Mesothelial cell of epicardium (in vitro differentiated cells): Measurements from ENCODE around the gene PTPRG. TPM values are rescaled to one million over a fixed set of nuclear protein-coding genes. Genes with fewer than 3 reads are reported as not detected.

Experiments used
- DNase-seq, 2 experiments: peaks; one replicate each; pipeline ENCODE4 v3.0.0; 2021; ENCODE audit warnings: low spot score in 2 of 2; ENCODE audit not compliant: unreplicated experiment in 2 of 2
- H3K27ac Mint-ChIP-seq: 2 replicates; pipeline ENCODE4 v1.8.0; 2021; ENCODE audit warnings: mixed read lengths
- H3K27me3 Mint-ChIP-seq: 2 replicates; pipeline ENCODE4 v1.8.0; 2021; ENCODE audit warnings: low read depth, mixed read lengths
- H3K36me3 Mint-ChIP-seq: 2 replicates; pipeline ENCODE4 v1.8.0; 2021; ENCODE audit warnings: mixed read lengths
- H3K4me1 Mint-ChIP-seq: 2 replicates; pipeline ENCODE4 v1.8.0; 2021; ENCODE audit warnings: mixed read lengths
- H3K4me3 Mint-ChIP-seq: 2 replicates; pipeline ENCODE4 v1.8.0; 2021; ENCODE audit warnings: mild to moderate bottlenecking, moderate library complexity, mixed read lengths
- H3K9me3 Mint-ChIP-seq: 2 replicates; pipeline ENCODE4 v1.8.0; 2021; ENCODE audit warnings: mixed read lengths
- total RNA-seq: library from RNA; stranded (reverse); gene quantifications from 3 replicates; pipeline ENCODE4 v1.2.1, GENCODE V29; 2021
- TF ChIP-seq, protein P1 (sequence below): fragments of 200-600 bp; sonication (generic); IDR thresholded peaks from one replicate; pipeline ENCODE4 v1.5.0; 2021; ENCODE audit warnings: antibody characterized with exemption; ENCODE audit not compliant: unreplicated experiment

PTPRG gene
- total RNA-seq, 1 donor from 2014 or later: 40.4 TPM

DNA sequence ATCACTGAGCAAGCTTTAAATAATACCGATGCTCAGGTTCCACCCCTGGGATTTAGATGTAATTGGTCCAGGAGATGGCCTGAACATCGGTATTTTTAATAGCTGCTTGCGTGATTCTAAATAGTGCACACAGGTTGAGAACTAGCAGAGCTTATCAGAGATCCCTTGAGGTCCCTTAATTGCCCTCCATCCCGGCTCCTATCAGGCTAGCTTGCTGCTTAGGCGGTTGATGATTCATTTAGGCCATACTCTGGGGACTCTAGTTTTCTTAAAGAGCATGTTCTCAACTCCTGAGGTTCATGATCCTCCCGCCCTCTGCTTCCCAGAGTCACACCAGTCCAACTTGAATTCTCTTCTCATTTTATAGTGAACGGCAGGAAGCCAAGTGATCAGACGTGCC lies 531.7 kb downstream of the PTPRG start:
- TF ChIP-seq, protein P1, sequence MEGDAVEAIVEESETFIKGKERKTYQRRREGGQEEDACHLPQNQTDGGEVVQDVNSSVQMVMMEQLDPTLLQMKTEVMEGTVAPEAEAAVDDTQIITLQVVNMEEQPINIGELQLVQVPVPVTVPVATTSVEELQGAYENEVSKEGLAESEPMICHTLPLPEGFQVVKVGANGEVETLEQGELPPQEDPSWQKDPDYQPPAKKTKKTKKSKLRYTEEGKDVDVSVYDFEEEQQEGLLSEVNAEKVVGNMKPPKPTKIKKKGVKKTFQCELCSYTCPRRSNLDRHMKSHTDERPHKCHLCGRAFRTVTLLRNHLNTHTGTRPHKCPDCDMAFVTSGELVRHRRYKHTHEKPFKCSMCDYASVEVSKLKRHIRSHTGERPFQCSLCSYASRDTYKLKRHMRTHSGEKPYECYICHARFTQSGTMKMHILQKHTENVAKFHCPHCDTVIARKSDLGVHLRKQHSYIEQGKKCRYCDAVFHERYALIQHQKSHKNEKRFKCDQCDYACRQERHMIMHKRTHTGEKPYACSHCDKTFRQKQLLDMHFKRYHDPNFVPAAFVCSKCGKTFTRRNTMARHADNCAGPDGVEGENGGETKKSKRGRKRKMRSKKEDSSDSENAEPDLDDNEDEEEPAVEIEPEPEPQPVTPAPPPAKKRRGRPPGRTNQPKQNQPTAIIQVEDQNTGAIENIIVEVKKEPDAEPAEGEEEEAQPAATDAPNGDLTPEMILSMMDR: no peak
- no peak overlapping the region for H3K4me3 Mint-ChIP-seq
- no peak for DNase-seq
- H3K9me3 Mint-ChIP-seq: no peaks in the 10 kb centered on the region
- no peak overlapping the region for H3K27ac Mint-ChIP-seq
- H3K36me3 Mint-ChIP-seq: no peaks in the 10 kb centered on the region
- H3K4me1 Mint-ChIP-seq: peaks cover 16% of the 10 kb centered on the region
- no peaks in the 10 kb centered on the region for H3K27me3 Mint-ChIP-seq

- H3K27me3 Mint-ChIP-seq: no peaks in the 10 kb centered on the region
- TF ChIP-seq, protein P1: no peak
- no peaks in the 10 kb centered on the region for H3K9me3 Mint-ChIP-seq
- H3K4me1 Mint-ChIP-seq: peaks cover 5% of the 10 kb centered on the region
- DNase-seq: no peak
- no peak overlapping the region for H3K4me3 Mint-ChIP-seq
- no peak overlapping the region for H3K27ac Mint-ChIP-seq
- no peaks in the 10 kb centered on the region for H3K36me3 Mint-ChIP-seq
Measured at GRCh38 chr3:62094461-62094860, 533.1 kb downstream of the PTPRG start.

DNA sequence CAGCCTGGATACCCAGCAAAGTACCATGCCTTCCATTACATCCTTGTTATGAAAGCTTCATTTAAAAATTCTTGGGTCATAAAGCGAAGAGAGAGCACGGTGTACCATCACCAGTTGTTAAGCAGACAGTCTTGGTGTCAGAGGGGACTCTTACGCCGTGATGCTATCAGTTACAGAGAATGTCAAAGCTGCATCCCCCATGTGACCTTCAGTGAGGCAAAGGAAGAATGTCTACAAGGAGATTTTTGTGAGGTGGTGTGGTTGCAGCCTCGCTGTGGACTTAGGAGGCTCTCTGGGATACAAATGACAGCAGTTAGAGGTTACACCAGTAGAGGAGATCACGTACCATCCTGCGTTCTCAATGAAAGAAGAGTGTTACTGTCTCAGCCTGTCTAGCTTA lies 533.7 kb downstream of the PTPRG start:
- no peaks in the 10 kb centered on the region for H3K27me3 Mint-ChIP-seq
- H3K27ac Mint-ChIP-seq: no peak overlapping the region
- H3K4me1 Mint-ChIP-seq: peaks cover 3% of the 10 kb centered on the region
- H3K36me3 Mint-ChIP-seq: no peaks in the 10 kb centered on the region
- H3K4me3 Mint-ChIP-seq: no peak overlapping the region
- no peak for DNase-seq
- H3K9me3 Mint-ChIP-seq: no peaks in the 10 kb centered on the region
- TF ChIP-seq, protein P1: no peak

GRCh38 chr3:62095756-62096155 lies 534.4 kb downstream of the PTPRG start:
- Mint-ChIP-seq H3K9me3 (no peaks in the 10 kb centered on the region), H3K27ac (no peak overlapping the region), H3K4me3 (no peak overlapping the region), H3K27me3 (no peaks in the 10 kb centered on the region), H3K36me3 (no peaks in the 10 kb centered on the region), H3K4me1 (peaks cover 8% of the 10 kb centered on the region)
- TF ChIP-seq, protein P1: no peak
- no peak for DNase-seq

GRCh38 chr3:62096521-62096920 lies 535.1 kb downstream of the PTPRG start:
- DNase-seq: no peak
- H3K36me3 Mint-ChIP-seq: no peaks in the 10 kb centered on the region
- TF ChIP-seq, protein P1: no peak
- no peak overlapping the region for H3K4me3 Mint-ChIP-seq
- H3K9me3 Mint-ChIP-seq: no peaks in the 10 kb centered on the region
- H3K27me3 Mint-ChIP-seq: no peaks in the 10 kb centered on the region
- no peak overlapping the region for H3K27ac Mint-ChIP-seq
- H3K4me1 Mint-ChIP-seq: peaks cover 12% of the 10 kb centered on the region

- Mint-ChIP-seq H3K4me3 (no peak overlapping the region), H3K27me3 (no peaks in the 10 kb centered on the region), H3K27ac (no peak overlapping the region), H3K36me3 (no peaks in the 10 kb centered on the region), H3K4me1 (peaks cover 17% of the 10 kb centered on the region), H3K9me3 (no peaks in the 10 kb centered on the region)
- TF ChIP-seq, protein P1: no peak
- no peak for DNase-seq
Measured at GRCh38 chr3:62097121-62097520, 535.8 kb downstream of the PTPRG start.
